GM12878 (cell line): Measurements from ENCODE around the gene ETV1. TPM values are rescaled to one million over a fixed set of nuclear protein-coding genes. Genes with fewer than 3 reads are reported as not detected.

Experiments
- ATAC-seq: fragments of 200-7000 bp; cut with Tn5 transposase; 3 replicates; pipeline ENCODE4 v1.9.1; 2020; ENCODE audit warnings: mild to moderate bottlenecking, moderate library complexity
- BruUV-seq: library from RNA; stranded (reverse); fragments of 400-500 nt; replicated peaks from 2 replicates; lab custom pipeline; 2021; lab: Mats Ljungman, UMichigan
- CTCF ChIA-PET: fragments of 300-600 bp; sonication (Branson Sonifier 250); formaldehyde crosslinking; extraction: SDS; loops from one replicate; lab custom pipeline; 2021; ENCODE audit warnings: inconsistent platforms; lab: Yijun Ruan, JAX
- POLR2A ChIA-PET: fragments of 350-600 bp; formaldehyde crosslinking; extraction: SDS; loops from one replicate; lab custom pipeline; 2021; ENCODE audit warnings: inconsistent platforms; lab: Charles Lee
- RAD21 ChIA-PET: fragments of 300-600 bp; sonication (Branson Sonifier 250); formaldehyde crosslinking; loops from one replicate; lab custom pipeline; 2023; ENCODE audit warnings: antibody characterized with exemption; ENCODE audit not compliant: unreplicated experiment; lab: Charles Lee
- SMC1A ChIA-PET: fragments of 300-600 bp; sonication (Branson Sonifier 250); formaldehyde crosslinking; loops from one replicate; lab custom pipeline; 2023; ENCODE audit not compliant: unreplicated experiment, uncharacterized antibody; lab: Charles Lee
- DNase-seq: peaks from one replicate; pipeline ENCODE4 v3.0.0-alpha.2; 2011; ENCODE audit warnings: low read depth, low spot score
- FAIRE-seq: peaks from 3 replicates; lab custom pipeline; 2011; peaks lifted over from hg19 to GRCh38; lab: Jason Lieb, UNC
- H2AFZ ChIP-seq: 2 replicates; pipeline ENCODE4 v1.6.0; 2011; ENCODE audit warnings: low read depth, low read length, control low read depth; ENCODE audit not compliant: control insufficient read depth
- H3K27ac ChIP-seq: 2 replicates; pipeline ENCODE4 v1.5.1; 2011; ENCODE audit warnings: control low read depth; ENCODE audit not compliant: control insufficient read depth, insufficient read depth
- H3K27me3 ChIP-seq, 2 experiments: replicated peaks in 1 of 2; 2 replicates each; pipeline versions ENCODE4 v1.6.0 to v1.6.1; 2011; ENCODE audit warnings: low read length in 1 of 2; ENCODE audit not compliant: control insufficient read depth in 2 of 2, insufficient read depth in 2 of 2
- H3K36me3 ChIP-seq, 2 experiments: 2 replicates each; pipeline ENCODE4 v1.5.1; 2011; ENCODE audit warnings: low read length in 1 of 2; ENCODE audit not compliant: control insufficient read depth in 2 of 2, insufficient read depth in 2 of 2
- H3K4me1 ChIP-seq: 2 replicates; pipeline ENCODE4 v1.6.1; 2011; ENCODE audit warnings: mild to moderate bottlenecking, low read length, moderate library complexity, mixed read lengths; ENCODE audit not compliant: control insufficient read depth, insufficient read depth
- H3K4me2 ChIP-seq: 2 replicates; pipeline ENCODE4 v1.6.0; 2011; ENCODE audit warnings: control low read depth; ENCODE audit not compliant: control insufficient read depth, insufficient read depth
- H3K4me3 ChIP-seq: fragments of 200-600 bp; sonication (generic); 2 replicates; pipeline ENCODE4 v1.5.1; 2016
- H3K79me2 ChIP-seq: 2 replicates; pipeline ENCODE4 v1.6.0; 2011; ENCODE audit warnings: low read length; ENCODE audit not compliant: control insufficient read depth, insufficient read depth
- H3K9ac ChIP-seq: 2 replicates; pipeline ENCODE4 v1.8.0; 2011; ENCODE audit warnings: low read length, control low read depth, mixed read lengths; ENCODE audit not compliant: control insufficient read depth, insufficient read depth
- H3K9me3 ChIP-seq: replicated peaks from 3 replicates; pipeline ENCODE4 v1.5.1; 2011; ENCODE audit warnings: mild to moderate bottlenecking, low read length; ENCODE audit not compliant: control insufficient read depth, insufficient read depth
- H4K20me1 ChIP-seq: 2 replicates; pipeline ENCODE4 v1.6.0; 2011; ENCODE audit not compliant: control insufficient read depth, insufficient read depth
- FOXK2 ChIP-seq: fragments of 450-650 bp; IDR thresholded peaks from 2 replicates; pipeline ENCODE4 v1.6.1; 2017; ENCODE audit warnings: mild to moderate bottlenecking, moderate library complexity
- FOXM1 ChIP-seq: IDR thresholded peaks from 2 replicates; pipeline ENCODE4 v1.6.1; 2012; ENCODE audit warnings: low read depth, mild to moderate bottlenecking, inconsistent platforms, low read length, moderate library complexity
- KLF5 ChIP-seq: fragments of 450-650 bp; IDR thresholded peaks from 2 replicates; pipeline ENCODE4 v1.6.1; 2014; ENCODE audit warnings: mild to moderate bottlenecking; ENCODE audit not compliant: partially characterized antibody
- MTA2 ChIP-seq: fragments of 450-650 bp; IDR thresholded peaks from 2 replicates; pipeline ENCODE4 v1.6.1; 2016; ENCODE audit warnings: low read depth, mild to moderate bottlenecking, moderate library complexity
- PAX8 ChIP-seq: fragments of 450-650 bp; IDR thresholded peaks from 2 replicates; pipeline ENCODE4 v1.6.1; 2017; ENCODE audit warnings: mild to moderate bottlenecking, moderate library complexity
- POLR2A ChIP-seq: IDR thresholded peaks from 2 replicates; pipeline ENCODE4 v1.6.1; 2011; ENCODE audit warnings: low read depth, mild to moderate bottlenecking, low read length
- RCOR1 ChIP-seq: conservative IDR thresholded peaks from 2 replicates; pipeline ENCODE4 v1.6.1; 2012; ENCODE audit warnings: low read depth, low read length, improper control_type of control experiment
- SMAD1 ChIP-seq: fragments of 450-650 bp; IDR thresholded peaks from 2 replicates; pipeline ENCODE4 v1.6.1; 2018; ENCODE audit warnings: mild to moderate bottlenecking, low read depth; ENCODE audit not compliant: partially characterized antibody
- SMARCA5 ChIP-seq: fragments of 450-650 bp; IDR thresholded peaks from 2 replicates; pipeline ENCODE4 v1.6.1; 2017; ENCODE audit warnings: mild to moderate bottlenecking
- WGBS: methylation state at CpG from one replicate; pipeline ENCODE4 v1.1.6; 2016; ENCODE audit warnings: low lambda C conversion rate; ENCODE audit not compliant: insufficient replicate concordance, insufficient coverage; ENCODE audit errors: missing lambda C conversion rate; 5-methylcytosine and 5-hydroxymethylcytosine counted together
- in situ Hi-C: fragments of 300-500 bp; cut with MboI; formaldehyde crosslinking; loops from 9 replicates; pipeline ENCODE4 v1.14.3; 2018; ENCODE audit warnings: mixed read lengths
- intact Hi-C: fragments of 100-400 bp; cut with micrococcal nuclease; formaldehyde crosslinking; loops from one replicate; pipeline ENCODE4 v1.14.2; 2022; ENCODE audit not compliant: unreplicated experiment
- polyA plus RNA-seq, 11 experiments: library from polyadenylated mRNA; depleted of rRNA in 4 of 11; unstranded in 6 of 11; stranded (reverse) in 5 of 11; fragments of >200 nt; fragmentation: Nextera tagmentation in 4 of 11; fragmentation: Illumina TruSeq in 1 of 11; extraction: Ambion mirVana in 4 of 11; extraction: Trizol in 1 of 11; gene quantifications; 1 replicate in 1 of 11; 2 replicates in 10 of 11; pipeline versions ENCODE4 v1.2.1 to v1.2.3, GENCODE V29; 2011 to 2016; ENCODE audit warnings: inconsistent platforms in 2 of 11, missing spikeins in 2 of 11, low read depth in 1 of 11
- total RNA-seq, 4 experiments: library from RNA; depleted of rRNA in 3 of 4; stranded (reverse); fragments of >200 nt in 3 of 4; fragmentation: Illumina TruSeq in 1 of 4; extraction: Trizol in 1 of 4; gene quantifications; 2 replicates each; pipeline versions ENCODE4 v1.2.1 to v1.2.3, GENCODE V29; 2013 to 2021
- TF ChIP-seq, protein P1 (sequence below): IDR thresholded peaks from 2 replicates; pipeline ENCODE4 v1.6.1; 2012; ENCODE audit warnings: low read depth, low read length, improper control_type of control experiment
- TF ChIP-seq, protein P2 (sequence below): fragments of 450-650 bp; IDR thresholded peaks from 2 replicates; pipeline ENCODE4 v1.6.1; 2017; ENCODE audit warnings: antibody characterized with exemption, mild to moderate bottlenecking, moderate library complexity
- TF ChIP-seq, protein P3 (sequence below): fragments of 450-650 bp; IDR thresholded peaks from 2 replicates; pipeline ENCODE4 v1.6.1; 2017; ENCODE audit warnings: mild to moderate bottlenecking, low read depth, inconsistent platforms; ENCODE audit not compliant: poor library complexity, severe bottlenecking
- TF ChIP-seq, protein P4 (sequence below): fragments of 450-650 bp; IDR thresholded peaks from 2 replicates; pipeline ENCODE4 v1.6.1; 2017; ENCODE audit warnings: mild to moderate bottlenecking
- TF ChIP-seq, protein P5 (sequence below): fragments of 450-650 bp; formaldehyde crosslinking; IDR thresholded peaks from 2 replicates; pipeline ENCODE4 v1.4.0; 2022; ENCODE audit warnings: mild to moderate bottlenecking, moderate library complexity

ETV1 gene
- total and polyA plus RNA-seq, 10 of the 15 experiments (the other 5 are each of a cell fraction or from before 2014, with no cell fraction given): 0.03 to 9.3 (median 0.16) TPM; not detected in 4

DNA sequence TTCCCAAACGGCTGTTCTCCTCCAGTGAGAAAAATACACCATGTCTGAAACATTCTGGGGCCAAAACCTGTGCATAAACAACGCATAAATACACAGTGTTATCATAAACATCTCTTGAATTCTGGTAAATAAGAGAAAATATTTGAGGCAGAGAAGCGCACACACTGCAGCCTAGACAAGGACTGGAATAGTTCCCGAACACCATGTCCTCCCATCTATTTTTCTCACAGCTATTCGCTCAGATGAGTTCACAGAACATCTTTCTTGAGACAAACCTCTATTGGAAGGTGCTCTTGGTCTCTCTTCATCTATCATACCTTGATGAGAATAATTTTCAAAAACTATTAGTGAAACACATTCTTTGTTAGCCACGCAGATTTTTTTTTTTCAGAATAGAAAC, 24.4 kb downstream of the ETV1 start:
- Histone ChIP-seq H3K4me2 (no peak overlapping the region), H3K9me3 (no peaks in the 10 kb centered on the region), H4K20me1 (no peaks in the 10 kb centered on the region), H2AFZ (no peak overlapping the region), H3K36me3 (no peaks in the 10 kb centered on the region), H3K4me3 (no peak overlapping the region), H3K79me2 (no peaks in the 10 kb centered on the region), H3K4me1 (no peaks in the 10 kb centered on the region), H3K9ac (no peak overlapping the region), H3K27ac (no peak overlapping the region), H3K27me3 (no peaks in the 10 kb centered on the region)
- in situ Hi-C loops (no loop called here), intact Hi-C loops (no loop called here)
- DNase-seq (no peak), ATAC-seq (no peak), FAIRE-seq (no peak)
- 20% methylated on average over 6 of the region's 6 CpGs for WGBS
- ChIA-PET POLR2A (no interaction called here), SMC1A (interaction anchor here (1.8 to 2.1 kb wide), 2 partner anchors 16 to 18 kb away, joined by 5 to 6 read pairs; no protein-coding TSS in a partner anchor), CTCF (interaction anchor here (0.6 to 1.3 kb wide), 2 partner anchors 10 to 729 kb away, joined by 3 to 5 read pairs; no protein-coding TSS in a partner anchor), RAD21 (interaction anchor here (1.5 to 1.6 kb wide), 2 partner anchors 11 to 34 kb away, joined by 3 read pairs; no protein-coding TSS in a partner anchor)
- BruUV-seq: no TSS peak
- TF ChIP-seq, protein P1, sequence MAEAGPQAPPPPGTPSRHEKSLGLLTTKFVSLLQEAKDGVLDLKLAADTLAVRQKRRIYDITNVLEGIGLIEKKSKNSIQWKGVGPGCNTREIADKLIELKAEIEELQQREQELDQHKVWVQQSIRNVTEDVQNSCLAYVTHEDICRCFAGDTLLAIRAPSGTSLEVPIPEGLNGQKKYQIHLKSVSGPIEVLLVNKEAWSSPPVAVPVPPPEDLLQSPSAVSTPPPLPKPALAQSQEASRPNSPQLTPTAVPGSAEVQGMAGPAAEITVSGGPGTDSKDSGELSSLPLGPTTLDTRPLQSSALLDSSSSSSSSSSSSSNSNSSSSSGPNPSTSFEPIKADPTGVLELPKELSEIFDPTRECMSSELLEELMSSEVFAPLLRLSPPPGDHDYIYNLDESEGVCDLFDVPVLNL: no peak
- TF ChIP-seq POLR2A: no peak
- TF ChIP-seq, protein P2, sequence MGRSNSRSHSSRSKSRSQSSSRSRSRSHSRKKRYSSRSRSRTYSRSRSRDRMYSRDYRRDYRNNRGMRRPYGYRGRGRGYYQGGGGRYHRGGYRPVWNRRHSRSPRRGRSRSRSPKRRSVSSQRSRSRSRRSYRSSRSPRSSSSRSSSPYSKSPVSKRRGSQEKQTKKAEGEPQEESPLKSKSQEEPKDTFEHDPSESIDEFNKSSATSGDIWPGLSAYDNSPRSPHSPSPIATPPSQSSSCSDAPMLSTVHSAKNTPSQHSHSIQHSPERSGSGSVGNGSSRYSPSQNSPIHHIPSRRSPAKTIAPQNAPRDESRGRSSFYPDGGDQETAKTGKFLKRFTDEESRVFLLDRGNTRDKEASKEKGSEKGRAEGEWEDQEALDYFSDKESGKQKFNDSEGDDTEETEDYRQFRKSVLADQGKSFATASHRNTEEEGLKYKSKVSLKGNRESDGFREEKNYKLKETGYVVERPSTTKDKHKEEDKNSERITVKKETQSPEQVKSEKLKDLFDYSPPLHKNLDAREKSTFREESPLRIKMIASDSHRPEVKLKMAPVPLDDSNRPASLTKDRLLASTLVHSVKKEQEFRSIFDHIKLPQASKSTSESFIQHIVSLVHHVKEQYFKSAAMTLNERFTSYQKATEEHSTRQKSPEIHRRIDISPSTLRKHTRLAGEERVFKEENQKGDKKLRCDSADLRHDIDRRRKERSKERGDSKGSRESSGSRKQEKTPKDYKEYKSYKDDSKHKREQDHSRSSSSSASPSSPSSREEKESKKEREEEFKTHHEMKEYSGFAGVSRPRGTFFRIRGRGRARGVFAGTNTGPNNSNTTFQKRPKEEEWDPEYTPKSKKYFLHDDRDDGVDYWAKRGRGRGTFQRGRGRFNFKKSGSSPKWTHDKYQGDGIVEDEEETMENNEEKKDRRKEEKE: no peak
- no peak for TF ChIP-seq SMARCA5
- no peak for TF ChIP-seq KLF5
- TF ChIP-seq, protein P3, sequence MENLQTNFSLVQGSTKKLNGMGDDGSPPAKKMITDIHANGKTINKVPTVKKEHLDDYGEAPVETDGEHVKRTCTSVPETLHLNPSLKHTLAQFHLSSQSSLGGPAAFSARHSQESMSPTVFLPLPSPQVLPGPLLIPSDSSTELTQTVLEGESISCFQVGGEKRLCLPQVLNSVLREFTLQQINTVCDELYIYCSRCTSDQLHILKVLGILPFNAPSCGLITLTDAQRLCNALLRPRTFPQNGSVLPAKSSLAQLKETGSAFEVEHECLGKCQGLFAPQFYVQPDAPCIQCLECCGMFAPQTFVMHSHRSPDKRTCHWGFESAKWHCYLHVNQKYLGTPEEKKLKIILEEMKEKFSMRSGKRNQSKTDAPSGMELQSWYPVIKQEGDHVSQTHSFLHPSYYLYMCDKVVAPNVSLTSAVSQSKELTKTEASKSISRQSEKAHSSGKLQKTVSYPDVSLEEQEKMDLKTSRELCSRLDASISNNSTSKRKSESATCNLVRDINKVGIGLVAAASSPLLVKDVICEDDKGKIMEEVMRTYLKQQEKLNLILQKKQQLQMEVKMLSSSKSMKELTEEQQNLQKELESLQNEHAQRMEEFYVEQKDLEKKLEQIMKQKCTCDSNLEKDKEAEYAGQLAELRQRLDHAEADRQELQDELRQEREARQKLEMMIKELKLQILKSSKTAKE: no peak
- no peak for TF ChIP-seq FOXK2
- no peak for TF ChIP-seq PAX8
- TF ChIP-seq, protein P4, sequence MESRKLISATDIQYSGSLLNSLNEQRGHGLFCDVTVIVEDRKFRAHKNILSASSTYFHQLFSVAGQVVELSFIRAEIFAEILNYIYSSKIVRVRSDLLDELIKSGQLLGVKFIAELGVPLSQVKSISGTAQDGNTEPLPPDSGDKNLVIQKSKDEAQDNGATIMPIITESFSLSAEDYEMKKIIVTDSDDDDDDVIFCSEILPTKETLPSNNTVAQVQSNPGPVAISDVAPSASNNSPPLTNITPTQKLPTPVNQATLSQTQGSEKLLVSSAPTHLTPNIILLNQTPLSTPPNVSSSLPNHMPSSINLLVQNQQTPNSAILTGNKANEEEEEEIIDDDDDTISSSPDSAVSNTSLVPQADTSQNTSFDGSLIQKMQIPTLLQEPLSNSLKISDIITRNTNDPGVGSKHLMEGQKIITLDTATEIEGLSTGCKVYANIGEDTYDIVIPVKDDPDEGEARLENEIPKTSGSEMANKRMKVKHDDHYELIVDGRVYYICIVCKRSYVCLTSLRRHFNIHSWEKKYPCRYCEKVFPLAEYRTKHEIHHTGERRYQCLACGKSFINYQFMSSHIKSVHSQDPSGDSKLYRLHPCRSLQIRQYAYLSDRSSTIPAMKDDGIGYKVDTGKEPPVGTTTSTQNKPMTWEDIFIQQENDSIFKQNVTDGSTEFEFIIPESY: no peak
- TF ChIP-seq FOXM1: no peak
- TF ChIP-seq, protein P5, sequence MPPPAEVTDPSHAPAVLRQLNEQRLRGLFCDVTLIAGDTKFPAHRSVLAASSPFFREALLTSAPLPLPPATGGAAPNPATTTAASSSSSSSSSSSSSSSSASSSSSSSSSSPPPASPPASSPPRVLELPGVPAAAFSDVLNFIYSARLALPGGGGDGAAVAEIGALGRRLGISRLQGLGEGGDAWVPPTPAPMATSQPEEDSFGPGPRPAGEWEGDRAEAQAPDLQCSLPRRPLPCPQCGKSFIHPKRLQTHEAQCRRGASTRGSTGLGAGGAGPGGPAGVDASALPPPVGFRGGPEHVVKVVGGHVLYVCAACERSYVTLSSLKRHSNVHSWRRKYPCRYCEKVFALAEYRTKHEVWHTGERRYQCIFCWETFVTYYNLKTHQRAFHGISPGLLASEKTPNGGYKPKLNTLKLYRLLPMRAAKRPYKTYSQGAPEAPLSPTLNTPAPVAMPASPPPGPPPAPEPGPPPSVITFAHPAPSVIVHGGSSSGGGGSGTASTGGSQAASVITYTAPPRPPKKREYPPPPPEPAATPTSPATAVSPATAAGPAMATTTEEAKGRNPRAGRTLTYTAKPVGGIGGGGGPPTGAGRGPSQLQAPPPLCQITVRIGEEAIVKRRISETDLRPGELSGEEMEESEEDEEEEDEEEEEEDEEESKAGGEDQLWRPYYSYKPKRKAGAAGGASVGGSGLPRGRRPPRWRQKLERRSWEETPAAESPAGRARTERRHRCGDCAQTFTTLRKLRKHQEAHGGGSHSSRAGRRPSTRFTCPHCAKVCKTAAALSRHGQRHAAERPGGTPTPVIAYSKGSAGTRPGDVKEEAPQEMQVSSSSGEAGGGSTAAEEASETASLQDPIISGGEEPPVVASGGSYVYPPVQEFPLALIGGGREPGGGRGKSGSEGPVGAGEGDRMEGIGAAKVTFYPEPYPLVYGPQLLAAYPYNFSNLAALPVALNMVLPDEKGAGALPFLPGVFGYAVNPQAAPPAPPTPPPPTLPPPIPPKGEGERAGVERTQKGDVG (CRISPR knock-in tag): no peak
- no peak for TF ChIP-seq MTA2
- no peak for TF ChIP-seq RCOR1
- no peak for TF ChIP-seq SMAD1
